NCI-H524 (cell line): Measurements from ENCODE around the gene OR10A4.
"Not testable (repeated sequence)": the region's sequence is repeated elsewhere in the genome, so short reads cannot be mapped to it uniquely, and the experiment has no call there.

Experiments
- DNase-seq, 2 experiments: peaks; one replicate each; lab custom pipeline; 2025; lab: John Stamatoyannopoulos, UW

Gene OR10A4

GRCh38 chr11:6876325-6876724, at the start of gene OR10A4:
Gene OR10A4 (plus strand): TSS chr11:6876625. CDS start chr11:6876648, 23 bp downstream.
- no peak for DNase-seq

GRCh38 chr11:6828103-6828502, 48.3 kb upstream of the OR10A4 start:
- DNase-seq = no peak

GRCh38 chr11:6833356-6833755, 43.1 kb upstream of the OR10A4 start:
- DNase-seq = no peak

- no peak for DNase-seq
Measured at GRCh38 chr11:6834021-6834420, 42.4 kb upstream of the OR10A4 start.

- no peak for DNase-seq
Measured at GRCh38 chr11:6841694-6842093, 34.7 kb upstream of the OR10A4 start.

GRCh38 chr11:6843670-6844069, 32.8 kb upstream of the OR10A4 start:
- no peak for DNase-seq

GRCh38 chr11:6844356-6844755, 32.1 kb upstream of the OR10A4 start:
- no peak for DNase-seq

- no peak for DNase-seq
Measured at GRCh38 chr11:6845383-6845782, 31.0 kb upstream of the OR10A4 start, which contains the start of gene OR10A5. Gene OR10A5 (plus strand): TSS chr11:6845683. CDS start chr11:6845683, 0 bp downstream.

GRCh38 chr11:6850526-6850925, 25.9 kb upstream of the OR10A4 start:
- no peak for DNase-seq

GRCh38 chr11:6854801-6855200, 21.6 kb upstream of the OR10A4 start:
- not testable (repeated sequence) for DNase-seq

- DNase-seq = no peak
Measured at GRCh38 chr11:6855971-6856541, 20.4 kb upstream of the OR10A4 start.

GRCh38 chr11:6856871-6857270, 19.6 kb upstream of the OR10A4 start:
- DNase-seq = no peak

GRCh38 chr11:6862961-6863360, 13.5 kb upstream of the OR10A4 start, which contains the start of gene OR10A2:
Gene OR10A2 (plus strand): TSS chr11:6863057. CDS start chr11:6869755, 6,698 bp downstream.
- no peak for DNase-seq

GRCh38 chr11:6864438-6864837, 12.0 kb upstream of the OR10A4 start:
- DNase-seq = no peak

GRCh38 chr11:6871278-6871677, 5.1 kb upstream of the OR10A4 start:
- no peak for DNase-seq

- DNase-seq = no peak
Measured at GRCh38 chr11:6875761-6876160, 664 bp upstream of the OR10A4 start.

GRCh38 chr11:6876914-6877313, 489 bp downstream of the OR10A4 start:
- no peak for DNase-seq

- no peak for DNase-seq
Measured at GRCh38 chr11:6882751-6883150, 6.3 kb downstream of the OR10A4 start.

GRCh38 chr11:6887711-6888110, 11.3 kb downstream of the OR10A4 start:
- DNase-seq = not testable (repeated sequence)

- no peak for DNase-seq
Measured at GRCh38 chr11:6888830-6889229, 12.4 kb downstream of the OR10A4 start.

- no peak for DNase-seq
Measured at GRCh38 chr11:6889835-6890234, 13.4 kb downstream of the OR10A4 start.

- DNase-seq = no peak
Measured at GRCh38 chr11:6892400-6892799, 16.0 kb downstream of the OR10A4 start, which contains the start of gene OR2D2. Gene OR2D2 (minus strand): TSS chr11:6892500. CDS start chr11:6892500, 0 bp downstream.

- no peak for DNase-seq
Measured at GRCh38 chr11:6894097-6894496, 17.7 kb downstream of the OR10A4 start.

GRCh38 chr11:6895010-6895409, 18.6 kb downstream of the OR10A4 start:
- no peak for DNase-seq
